ENCODE data around the gene GUK1.

GUK1 gene

DNA sequence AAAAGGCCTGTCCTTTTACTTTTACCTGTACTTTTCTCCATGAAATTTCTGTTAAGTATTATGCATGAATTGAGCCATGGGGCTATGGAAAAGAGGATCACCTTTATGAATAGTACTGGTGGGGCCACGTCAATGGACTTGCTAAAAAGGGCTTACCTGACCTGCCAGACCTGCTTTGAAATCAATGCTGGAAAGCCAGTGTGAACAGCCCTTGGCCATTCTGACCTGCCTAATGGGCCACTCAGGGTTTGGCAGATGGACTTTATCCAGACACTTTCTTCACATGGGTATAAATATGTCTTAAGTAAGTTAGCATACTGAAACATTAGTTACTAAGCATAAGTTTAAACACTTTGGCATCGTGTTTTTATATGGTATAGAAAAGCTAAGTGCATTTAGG, 8.3 kb upstream of the GUK1 start:
- no peak for DNase-seq

DNA sequence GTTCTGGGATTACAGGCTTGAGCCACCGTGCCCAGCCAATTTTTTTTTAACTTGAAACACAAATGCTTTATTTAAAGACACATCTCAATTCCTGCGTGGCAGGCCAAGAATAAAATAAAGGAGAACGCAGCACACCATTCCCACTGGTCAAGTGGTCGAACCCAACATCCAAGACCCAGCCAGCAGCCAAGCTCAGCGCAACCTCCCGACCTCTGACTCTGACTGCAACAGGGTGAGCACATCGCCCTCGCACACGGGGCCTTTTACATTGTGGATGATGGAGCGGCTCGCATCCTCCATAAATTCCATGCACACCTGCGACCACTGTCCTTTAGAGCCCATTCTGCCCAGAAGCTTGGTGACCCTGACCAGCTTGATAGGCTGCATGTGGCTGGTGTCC, 5.5 kb upstream of the GUK1 start:
- DNase-seq: no peak

DNA sequence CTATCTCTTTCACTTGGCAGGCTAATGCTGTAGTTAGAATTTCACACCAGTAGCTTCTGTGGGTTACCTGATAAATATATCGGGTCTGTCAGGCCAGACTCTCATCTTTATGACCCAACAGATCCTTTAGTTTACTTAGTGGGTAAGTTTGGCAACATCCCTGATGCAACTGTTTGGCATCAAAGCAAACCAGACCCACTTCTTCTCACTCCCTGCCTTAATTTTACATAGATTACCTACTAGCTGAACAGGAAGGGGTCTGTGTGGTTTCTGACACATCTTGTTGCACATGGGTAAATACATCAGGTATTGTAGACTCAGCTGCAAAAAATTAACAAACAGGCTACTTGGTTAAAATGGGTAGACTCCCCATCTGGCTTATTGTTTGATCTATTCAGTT, 3.2 kb upstream of the GUK1 start:
- no peak for DNase-seq

DNA sequence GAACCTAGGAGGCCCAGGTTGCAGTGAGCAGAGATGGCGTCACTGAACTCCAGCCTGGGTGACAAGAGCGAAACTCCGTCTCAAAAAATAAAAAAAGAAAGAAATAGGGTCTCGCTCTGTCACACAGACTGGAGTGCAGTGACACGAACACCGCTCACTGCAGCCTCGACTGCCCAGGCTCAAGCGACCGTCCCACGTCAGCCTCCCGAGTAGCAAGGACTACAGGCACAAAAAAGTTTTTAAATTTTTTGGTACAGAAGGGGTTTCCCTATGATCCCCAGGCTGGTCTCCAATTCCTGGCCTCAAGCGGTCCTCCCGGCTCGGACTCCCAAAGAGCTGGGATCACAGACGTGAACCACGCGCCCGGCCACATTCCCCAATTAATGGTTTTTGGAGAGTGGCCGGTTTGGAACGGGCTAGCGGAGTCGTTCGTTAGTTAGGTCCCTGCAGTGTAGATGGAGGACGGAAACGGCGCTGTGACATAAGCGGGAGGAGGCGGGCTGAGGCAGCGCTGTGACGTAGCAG, 611 bp upstream of the GUK1 start:
- DNase-seq: no peak

DNA sequence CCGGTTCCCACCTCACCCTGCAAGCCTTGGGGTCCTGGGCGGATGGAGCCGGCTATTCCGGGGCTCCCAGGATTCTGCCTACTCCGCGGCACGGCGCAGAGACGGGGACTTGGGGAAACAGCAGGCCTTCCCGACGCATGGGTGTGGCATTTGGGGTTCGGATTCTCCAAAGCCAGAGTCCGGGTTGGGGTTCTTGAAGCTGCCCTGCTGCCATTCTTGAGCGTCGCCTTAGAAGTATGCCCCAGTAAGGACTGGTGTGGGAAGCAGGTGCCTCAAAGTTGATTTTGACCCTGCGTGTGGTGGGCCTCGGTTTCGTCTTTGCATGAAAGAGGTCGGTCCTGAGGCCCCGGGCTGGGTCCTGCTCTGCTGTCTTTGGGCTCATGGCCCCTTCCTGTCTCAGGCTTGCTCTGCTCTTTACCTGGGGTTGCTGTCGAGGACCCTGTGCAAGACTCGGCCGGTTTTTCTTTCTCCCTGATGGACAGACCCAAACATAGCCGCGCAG, 696 bp downstream of the GUK1 start:
- no peak for DNase-seq

DNA sequence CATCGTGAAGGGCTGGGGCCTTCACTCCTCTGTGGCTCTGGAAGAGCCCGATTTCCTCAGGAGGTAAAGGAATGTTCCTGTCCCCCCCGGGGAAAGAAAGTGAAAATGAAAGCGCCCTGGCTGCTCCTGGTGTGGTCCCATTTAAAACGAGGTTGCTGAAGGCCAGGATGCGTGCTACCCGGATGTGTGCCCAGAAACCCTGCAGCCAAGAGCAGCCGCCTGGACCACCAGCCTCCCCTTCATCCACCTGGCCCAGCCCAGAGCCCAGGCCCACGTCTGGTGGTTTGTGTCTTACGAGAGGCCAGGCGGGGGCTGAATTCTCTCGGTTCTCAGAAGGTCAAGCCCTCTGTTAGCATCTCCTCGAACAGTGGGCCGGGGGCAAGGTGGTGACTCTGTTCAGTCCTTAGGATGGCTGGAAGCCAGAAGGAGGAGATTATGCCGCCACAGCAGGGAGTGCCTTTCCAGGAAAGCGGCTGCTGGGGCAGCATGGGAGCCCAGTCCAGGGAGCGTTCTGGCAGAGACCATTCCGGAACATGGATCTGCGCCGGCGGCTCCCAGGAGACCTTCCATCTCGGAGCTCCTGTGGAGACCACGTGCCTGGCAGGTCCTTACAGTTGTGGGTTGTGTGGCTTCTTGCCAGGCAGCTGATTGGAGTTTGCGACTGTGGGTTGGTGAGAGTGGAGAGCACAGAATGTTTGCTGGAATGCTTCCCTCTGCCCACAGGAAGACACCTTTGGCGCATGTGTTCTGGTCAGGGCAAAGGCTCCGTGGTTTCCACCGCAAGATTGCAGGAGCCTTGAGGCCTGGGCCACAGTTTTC, 1.4 kb downstream of the GUK1 start:
- peak; percentile 43 for DNase-seq

DNA sequence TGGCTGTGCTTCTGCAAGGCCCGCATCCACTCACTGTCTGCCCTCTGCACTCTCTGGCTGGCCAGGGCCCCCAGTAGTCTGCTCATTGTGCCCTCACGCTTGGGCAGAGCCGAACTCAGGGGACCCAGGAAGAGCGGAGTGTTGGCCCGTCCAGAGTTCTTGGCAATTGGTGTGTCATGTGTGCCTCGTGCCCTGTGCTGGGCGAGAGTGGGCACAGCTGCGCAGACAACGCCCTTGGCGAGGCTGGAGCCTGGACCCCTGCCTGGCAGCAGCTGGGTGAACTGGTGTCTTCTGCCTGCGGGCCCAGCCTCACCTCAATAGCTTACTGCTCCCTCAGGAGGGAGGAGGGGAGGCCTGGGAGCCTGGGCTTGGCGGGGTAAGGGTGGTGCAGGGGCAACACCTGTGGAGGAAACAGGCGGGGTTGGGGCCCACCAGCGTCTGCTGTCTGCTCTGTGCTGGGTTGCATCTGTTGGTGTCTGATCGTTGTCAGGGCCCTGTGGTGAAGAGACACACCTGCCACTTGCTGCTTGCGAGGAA, 2.1 kb downstream of the GUK1 start:
- no peak for DNase-seq

DNA sequence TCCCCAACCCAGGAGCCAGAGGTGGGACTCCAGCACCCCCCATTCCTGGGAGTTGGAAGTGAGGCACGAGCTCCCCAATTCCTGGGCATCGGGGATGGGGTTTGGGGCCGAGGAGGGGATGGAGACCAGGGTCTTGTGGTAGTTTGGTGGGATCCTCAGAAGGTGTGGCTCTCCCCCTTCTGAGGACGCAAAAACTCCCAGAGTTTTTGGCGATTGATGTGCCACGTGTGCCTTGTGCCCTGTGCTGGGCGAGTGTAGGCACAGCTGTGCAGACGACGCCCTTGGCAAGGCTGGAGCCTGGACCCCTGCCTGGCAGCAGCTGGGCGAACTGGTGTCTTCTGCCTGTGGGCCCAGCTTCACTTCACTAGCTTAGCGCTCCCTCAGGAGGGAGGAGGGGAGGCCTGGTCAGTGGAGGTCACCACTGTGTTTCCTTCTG, 2.6 kb downstream of the GUK1 start:
- DNase-seq: no peak

DNA sequence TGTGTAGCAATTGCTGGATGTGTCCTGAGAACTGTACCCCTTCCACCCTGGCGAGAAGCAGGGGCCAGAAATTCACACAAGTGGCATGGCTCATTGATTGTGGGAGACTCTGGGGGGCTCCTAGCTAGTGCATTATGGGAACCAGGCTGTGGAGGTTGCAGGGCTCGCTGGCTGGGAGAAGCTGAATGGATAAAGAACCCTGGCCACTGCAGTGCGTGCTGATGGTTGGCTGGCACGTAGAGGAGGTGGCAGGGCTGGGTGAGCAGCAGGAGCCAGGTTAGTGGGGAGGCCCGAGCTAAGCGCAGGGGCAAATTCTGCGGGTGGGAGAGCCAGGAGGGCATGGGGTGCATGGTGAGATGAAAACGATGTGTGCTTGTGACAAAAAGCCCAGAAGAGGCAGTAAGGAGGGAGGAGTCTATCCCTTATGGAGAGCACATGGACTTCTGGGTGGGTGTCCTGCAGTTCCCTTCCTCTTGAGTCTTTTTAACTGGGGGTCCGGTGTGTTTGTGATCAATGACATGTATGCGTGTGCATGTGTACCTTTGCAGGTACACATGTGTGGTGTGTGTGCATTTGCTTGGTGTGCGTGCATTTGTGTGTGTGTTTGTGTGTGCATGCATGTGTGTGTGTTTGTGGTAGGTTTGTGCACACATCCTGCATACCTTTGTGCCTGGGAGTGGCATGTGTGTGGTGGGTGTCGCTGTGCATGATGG, 3.6 kb downstream of the GUK1 start:
- DNase-seq: no peak

DNA sequence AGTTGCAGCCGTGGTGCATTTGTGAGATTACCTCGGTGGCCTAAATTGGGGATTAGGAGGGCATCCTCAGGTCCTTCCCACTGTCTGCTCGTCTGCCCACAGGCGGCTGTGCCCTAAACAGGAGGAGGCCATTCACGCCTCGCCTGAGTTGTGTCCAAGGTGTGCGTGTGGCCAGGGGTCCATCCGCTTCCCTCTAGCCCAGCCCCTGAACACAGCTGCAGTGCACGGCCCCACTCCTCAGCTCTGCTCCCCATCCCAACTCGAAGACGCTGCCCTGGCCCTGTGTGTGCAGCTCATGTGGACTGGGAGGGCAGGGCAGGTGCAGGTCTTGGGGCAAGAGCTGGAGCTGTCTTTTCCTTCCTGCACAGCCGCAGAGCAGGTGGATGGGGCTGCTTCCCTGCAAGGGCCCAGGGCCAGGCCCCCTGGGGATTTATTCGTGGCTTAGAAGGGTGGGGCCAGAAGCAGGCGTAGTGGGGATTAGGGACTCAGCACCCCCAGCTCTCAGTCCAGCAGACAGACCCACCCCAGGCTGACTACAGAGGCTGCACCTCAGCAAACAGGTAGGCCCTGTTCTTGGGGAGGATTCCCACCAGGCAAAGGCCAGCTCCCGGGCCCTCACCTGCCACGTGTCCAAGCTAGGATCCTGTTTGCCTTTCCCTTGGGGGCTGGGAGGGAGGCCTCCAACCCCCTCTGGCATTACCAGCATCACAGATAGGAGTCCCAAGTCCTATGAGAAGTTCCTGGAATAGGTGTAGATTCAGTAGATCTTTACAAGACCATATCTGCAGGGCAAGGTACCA, 4.3 kb downstream of the GUK1 start:
- DNase-seq: no peak

DNA sequence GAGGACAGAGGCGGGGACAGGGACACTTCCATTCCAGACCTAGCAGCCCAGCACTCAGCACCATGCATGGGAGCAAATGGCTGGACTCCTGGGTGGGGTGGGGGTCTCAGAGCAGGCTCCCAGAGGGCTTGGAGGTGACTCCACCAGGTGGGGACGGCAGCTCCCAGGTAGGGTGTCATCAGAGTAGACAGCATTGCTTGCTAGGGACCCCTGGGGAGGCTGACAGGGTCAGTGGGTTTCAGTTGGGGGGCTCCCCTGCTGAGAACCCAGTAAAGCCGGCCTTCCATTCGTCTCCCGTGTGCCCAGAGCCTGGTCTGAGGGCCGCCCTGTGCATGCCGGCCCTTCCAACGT, 4.9 kb downstream of the GUK1 start:
- DNase-seq: no peak

DNA sequence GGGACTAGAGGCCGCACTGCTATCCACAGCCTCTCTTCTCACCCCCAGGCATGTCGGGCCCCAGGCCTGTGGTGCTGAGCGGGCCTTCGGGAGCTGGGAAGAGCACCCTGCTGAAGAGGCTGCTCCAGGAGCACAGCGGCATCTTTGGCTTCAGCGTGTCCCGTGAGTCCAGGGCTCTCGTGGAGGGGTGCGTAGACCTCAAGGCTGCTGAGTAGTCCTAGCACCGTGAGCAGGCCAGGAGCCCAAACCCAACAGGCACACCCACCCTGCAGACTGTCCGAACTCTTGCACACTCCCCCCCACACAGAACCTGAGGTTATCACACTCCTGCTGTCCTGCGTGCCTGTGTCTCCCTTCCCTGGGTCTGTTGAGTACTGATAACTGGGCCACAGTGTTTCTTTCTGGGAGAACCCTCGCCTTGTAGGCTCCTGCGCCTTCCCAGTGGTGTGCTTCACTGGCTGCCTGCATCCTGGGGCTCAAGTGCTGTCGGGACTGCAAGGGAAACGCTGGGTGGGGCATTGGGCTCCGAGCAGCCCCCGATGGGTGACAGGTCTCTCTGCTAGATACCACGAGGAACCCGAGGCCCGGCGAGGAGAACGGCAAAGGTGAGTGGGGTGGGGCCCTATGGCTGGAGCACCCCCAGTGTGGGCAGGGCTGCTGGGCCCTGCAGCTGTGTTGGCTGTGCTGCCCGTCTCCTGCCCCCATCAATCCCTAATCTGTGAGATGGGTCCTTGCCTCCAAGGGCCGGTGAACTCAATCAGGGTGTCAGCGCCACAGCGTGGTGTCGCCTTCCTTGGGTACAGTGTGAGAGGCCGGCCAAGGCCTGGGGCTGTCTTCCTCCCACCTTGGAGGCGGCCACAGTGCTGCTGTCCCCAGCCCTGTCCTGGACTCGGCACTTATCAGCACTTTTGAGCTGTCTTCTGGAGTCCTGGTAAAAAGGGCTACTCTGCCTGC, 5.7 kb downstream of the GUK1 start:
- DNase-seq: no peak

DNA sequence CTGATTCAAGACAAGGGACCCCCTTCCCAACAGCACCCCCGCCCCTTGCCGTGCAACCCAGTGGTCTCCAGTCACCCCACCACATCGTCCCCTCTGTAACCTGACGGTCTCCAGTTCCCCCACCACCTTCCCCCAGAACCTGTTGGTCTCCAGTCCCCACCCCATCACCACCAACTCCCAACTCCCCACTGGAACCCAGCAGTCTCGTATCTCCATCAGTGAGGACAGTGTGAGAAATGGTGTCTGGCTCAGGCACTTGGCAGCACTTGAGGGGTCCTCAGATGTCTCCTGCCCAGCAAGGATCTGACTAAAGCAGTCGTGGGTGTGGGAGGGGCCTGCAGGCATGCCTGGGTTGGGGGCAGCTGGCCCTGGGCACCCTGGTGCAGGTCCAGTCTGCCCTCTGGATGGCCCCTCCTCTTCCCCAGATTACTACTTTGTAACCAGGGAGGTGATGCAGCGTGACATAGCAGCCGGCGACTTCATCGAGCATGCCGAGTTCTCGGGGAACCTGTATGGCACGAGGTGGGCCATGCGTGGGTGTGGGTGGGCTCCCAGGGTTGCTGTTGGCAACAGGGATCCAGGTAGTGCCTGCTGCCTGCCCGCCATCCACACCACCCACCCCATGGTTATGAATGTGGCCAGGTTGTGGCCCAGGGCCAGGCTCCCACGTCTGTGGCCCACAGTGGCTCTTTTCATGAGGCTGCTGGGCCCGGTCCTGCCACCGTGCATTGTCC, 6.5 kb downstream of the GUK1 start:
- DNase-seq: no peak

DNA sequence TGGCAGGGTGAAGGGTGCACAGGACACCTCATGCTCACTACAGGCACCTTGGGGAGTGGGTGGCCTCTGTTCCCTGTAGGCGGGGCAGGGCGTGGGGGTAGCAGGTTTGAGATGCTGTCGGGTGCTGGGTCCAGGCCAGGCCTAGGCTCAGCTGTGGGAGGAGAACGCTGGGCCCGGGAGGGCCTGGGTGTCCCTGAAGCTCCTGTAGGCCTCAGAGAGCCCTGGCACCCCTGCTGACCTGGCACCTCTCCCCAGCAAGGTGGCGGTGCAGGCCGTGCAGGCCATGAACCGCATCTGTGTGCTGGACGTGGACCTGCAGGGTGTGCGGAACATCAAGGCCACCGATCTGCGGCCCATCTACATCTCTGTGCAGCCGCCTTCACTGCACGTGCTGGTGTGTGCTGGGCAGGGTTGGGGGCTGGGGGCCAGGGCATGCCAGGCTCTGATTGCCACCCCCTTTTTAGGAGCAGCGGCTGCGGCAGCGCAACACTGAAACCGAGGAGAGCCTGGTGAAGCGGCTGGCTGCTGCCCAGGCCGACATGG, 7.1 kb downstream of the GUK1 start:
- no peak for DNase-seq

DNA sequence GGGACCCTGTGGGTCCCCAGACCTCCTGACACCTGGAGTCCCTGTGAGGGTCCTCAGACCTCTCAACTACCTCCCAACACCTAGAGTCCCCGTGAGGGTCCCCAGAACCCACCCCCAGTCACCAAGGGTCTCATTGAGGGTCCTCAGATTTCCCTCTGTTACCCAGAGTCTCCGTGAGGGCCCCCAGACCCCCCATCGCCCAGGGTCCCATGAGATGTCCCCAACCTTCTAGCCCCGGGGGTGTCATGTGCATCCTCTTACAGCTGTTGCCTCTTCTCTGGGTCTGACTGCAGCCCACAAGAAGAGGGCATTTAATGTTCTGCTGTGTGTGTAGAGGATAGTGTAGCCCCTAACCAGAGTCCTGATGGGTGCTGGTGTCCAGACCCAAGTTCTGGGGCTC, 7.7 kb downstream of the GUK1 start:
- no peak for DNase-seq

DNA sequence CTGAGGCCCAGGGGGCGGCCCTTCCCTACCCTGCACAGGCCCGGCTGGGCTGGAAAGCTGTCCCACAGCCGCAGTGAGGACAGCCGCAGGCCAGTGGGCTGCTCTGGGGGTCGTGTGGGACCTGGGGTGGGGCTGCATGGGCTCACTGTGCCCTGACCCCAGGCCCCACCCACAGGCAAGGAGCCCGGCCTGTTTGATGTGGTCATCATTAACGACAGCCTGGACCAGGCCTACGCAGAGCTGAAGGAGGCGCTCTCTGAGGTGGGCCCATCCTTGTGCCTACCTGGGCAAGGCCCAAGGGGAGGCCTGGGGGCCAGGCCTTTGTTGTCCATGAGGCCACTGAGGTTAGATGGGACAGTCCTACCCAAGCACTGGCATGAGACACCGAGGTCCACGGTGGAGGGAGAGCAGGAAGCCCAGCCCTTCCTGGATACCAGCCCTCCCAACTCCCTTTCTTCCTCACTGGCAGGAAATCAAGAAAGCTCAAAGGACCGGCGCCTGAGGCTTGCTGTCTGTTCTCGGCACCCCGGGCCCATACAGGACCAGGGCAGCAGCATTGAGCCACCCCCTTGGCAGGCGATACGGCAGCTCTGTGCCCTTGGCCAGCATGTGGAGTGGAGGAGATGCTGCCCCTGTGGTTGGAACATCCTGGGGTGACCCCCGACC, 8.2 kb downstream of the GUK1 start:
- DNase-seq: no peak

DNA sequence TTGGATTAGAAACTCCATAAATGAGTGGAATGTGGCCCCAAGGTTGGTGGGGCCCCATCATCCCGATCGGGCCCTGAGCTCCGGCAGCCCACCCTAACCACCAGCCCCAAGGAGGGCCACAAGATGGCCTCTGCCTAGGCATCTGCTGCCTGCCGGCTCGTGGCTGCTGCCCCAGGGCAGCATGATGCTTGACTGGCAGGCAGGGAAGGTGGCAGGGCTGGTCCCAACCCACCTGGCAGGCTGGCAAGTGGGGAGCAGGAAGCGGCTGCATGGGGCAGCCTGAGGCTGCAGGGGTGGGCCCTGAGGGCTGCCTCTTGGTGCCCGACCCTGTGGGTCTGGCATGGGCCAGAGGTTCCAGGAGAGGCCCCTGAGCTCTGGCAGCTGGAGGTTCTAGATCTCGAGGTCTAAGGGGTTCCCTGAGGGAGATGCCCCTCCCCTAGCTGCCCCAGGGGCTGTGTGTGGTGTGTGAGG, 8.9 kb downstream of the GUK1 start:
- DNase-seq: no peak

DNA sequence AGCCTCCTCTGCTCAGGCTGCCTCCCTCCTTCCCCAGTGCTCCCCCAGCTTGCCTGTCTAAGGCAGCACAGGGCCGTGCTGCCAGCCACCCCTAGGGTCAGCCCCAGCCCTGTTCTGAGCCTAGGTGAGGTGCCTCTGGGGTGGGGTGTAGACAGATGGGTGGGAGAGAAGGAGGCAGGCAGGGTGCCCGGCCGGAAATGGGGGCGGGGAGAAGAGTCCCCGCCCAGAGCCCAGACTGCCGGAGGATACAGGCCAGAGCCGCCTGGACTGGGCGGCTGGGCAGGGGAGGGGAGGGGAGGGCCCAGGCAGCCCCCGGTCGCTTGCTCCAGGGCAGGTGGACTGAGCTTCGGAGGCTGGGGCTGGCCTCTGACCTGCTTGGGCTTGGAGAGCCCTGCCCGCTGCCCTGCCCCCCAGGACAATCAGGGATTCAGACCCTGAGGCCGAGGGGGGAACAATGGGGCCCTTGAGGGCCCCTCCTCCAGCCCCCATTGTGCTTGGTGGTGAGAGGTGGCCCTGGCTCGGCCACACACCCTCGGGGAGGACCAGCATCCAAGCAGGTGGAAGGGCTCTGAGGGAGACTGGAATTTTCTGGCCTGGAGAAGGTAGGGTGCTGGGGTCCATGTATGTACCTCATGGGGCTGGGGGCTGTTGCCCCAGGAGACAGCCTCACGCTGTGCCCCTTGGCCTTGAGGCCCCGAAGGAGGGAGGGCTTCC, 9.5 kb downstream of the GUK1 start, which contains the start of gene GJC2:
GJC2 (plus strand) TSS at position 525 of the 714 bp plus-strand sequence. CDS start 7,829 bp downstream, outside the sequence.
- no peak for DNase-seq

DNA sequence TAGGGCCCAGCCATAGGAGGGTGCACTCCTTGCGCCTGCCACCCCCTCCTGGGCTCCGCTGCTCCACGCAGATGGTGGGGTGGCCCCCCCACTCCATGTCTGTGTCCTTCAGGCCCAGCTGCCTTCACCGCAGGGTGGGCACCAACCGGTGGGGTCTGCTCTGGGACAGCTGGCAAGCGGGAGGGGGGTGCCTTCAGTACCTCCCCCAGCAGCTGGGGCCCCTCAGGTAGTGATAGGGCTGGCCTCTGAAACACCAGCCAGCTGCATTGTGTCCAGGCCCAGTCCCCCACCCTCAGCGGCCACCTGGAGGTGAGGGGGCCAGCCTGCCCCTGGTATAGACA, 10.0 kb downstream of the GUK1 start:
- no peak for DNase-seq

Measured in fibroblast of skin of scalp (primary cell).